GM18868 (cell line): ENCODE results near the gene NLGN2.
A peak's percentile ranks its signal among the peaks of the same experiment; 100 is the strongest.

Experiments used
- ATAC-seq: cut with Tn5 transposase; IDR thresholded peaks from one replicate; pipeline ENCODE4 v1.9.1; 2021; ENCODE audit warnings: mild to moderate bottlenecking, moderate library complexity; ENCODE audit not compliant: unreplicated experiment

NLGN2 gene

GRCh38 chr17:7435676-7436555 is 28.3 kb downstream of the NLGN2 start:
- ATAC-seq, result peak; percentile 4

GRCh38 chr17:7436556-7437368 is 29.1 kb downstream of the NLGN2 start:
- ATAC-seq, result peak; percentile 38

GRCh38 chr17:7437369-7437863 is 29.8 kb downstream of the NLGN2 start:
- ATAC-seq, result no peak

GRCh38 chr17:7437950-7438614 is 30.4 kb downstream of the NLGN2 start:
- ATAC-seq, result no peak

- ATAC-seq, result no peak
Observed at GRCh38 chr17:7438656-7439460, 31.2 kb downstream of the NLGN2 start.

- ATAC-seq, result no peak
Observed at GRCh38 chr17:7439462-7440112, 31.9 kb downstream of the NLGN2 start, which contains the start of gene FGF11. Gene FGF11 (plus strand): TSS chr17:7439512. CDS start chr17:7439621, 109 bp downstream.

- no peak for ATAC-seq
Observed at GRCh38 chr17:7440113-7440833, 32.6 kb downstream of the NLGN2 start.

- ATAC-seq, result no peak
Observed at GRCh38 chr17:7440834-7441195, 33.2 kb downstream of the NLGN2 start.

GRCh38 chr17:7441266-7441665 is 33.6 kb downstream of the NLGN2 start:
- ATAC-seq, result no peak

- no peak for ATAC-seq
Observed at GRCh38 chr17:7442142-7442541, 34.5 kb downstream of the NLGN2 start.

GRCh38 chr17:7443499-7444485 is 36.1 kb downstream of the NLGN2 start:
- ATAC-seq, result no peak

GRCh38 chr17:7444682-7445618 is 37.3 kb downstream of the NLGN2 start, which contains the start of gene CHRNB1:
Gene CHRNB1 (plus strand): TSS chr17:7445061. CDS start chr17:7445128, 67 bp downstream.
- ATAC-seq, result no peak

GRCh38 chr17:7445619-7445968 is 37.9 kb downstream of the NLGN2 start:
- ATAC-seq, result no peak

GRCh38 chr17:7448461-7448860 is 40.8 kb downstream of the NLGN2 start:
- ATAC-seq, result no peak

GRCh38 chr17:7459961-7460545 is 52.4 kb downstream of the NLGN2 start:
- no peak for ATAC-seq

- no peak for ATAC-seq
Observed at GRCh38 chr17:7460850-7461660, 53.4 kb downstream of the NLGN2 start.
